ENCODE results near the gene NME3. TPM values are rescaled to one million over a fixed set of nuclear protein-coding genes. Genes with fewer than 3 reads are reported as not detected.

NME3 gene
- total RNA-seq, 1 experiment from 2014 or later, result 76.9 TPM

DNA sequence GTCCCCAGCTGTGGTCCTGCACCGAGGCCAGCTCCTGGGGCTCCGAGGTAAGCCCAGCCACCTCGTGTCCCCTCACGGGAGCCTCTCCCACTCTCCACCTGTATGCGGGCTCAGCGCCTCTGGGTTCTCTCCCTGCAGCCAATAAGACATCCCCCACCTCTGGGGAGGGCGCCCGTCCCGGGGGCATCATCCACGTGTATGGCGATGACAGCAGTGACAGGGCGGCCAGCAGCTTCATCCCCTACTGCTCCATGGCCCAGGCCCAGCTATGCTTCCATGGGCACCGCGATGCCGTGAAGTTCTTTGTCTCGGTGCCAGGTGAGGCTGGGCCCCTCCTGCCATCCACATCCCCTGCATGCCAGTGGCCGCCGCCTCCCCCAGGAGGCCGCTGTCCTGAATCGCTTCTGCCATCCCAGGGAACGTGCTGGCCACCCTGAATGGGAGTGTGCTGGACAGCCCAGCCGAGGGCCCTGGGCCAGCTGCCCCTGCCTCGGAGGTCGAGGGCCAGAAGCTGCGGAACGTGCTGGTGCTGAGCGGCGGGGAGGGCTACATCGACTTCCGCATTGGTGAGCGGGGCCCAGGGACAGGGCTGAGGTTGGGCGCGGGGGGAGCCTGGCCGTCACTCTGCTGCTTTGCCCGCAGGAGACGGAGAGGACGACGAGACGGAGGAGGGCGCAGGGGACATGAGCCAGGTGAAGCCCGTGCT, 3.1 kb downstream of the NME3 start:
- Histone ChIP-seq H2AK5ac (ENCODE audit: insufficient read length, low read length) (no peak overlapping the region), H2BK15ac (ENCODE audit: low read depth, low read length) (no peak overlapping the region), H2BK120ac (ENCODE audit: low read depth, low read length, poor library complexity, severe bottlenecking) (no peak overlapping the region), H3K4me2 (ENCODE audit: insufficient read depth, insufficient read length, low read length) (no peak overlapping the region), H3K4ac (ENCODE audit: low read depth, low read length) (no peak overlapping the region), H3K56ac (ENCODE audit: insufficient read length, low read depth, low read length) (no peak overlapping the region), H3K14ac (ENCODE audit: insufficient read depth, low read length) (no peak overlapping the region), H3K23me2 (ENCODE audit: insufficient read length, low read depth, low read length, poor library complexity, severe bottlenecking) (peaks cover 6% of the 10 kb centered on the region), H3K18ac (ENCODE audit: insufficient read length, low read depth, low read length) (no peak overlapping the region), H2BK5ac (ENCODE audit: insufficient read length, low read length) (no peak overlapping the region), H3K23ac (ENCODE audit: insufficient read length, low read depth, low read length) (no peak overlapping the region), H3K27ac (ENCODE audit: insufficient read length, low read depth, low read length) (no peak overlapping the region), H2AFZ (ENCODE audit: low read length) (no peak overlapping the region), H4K20me1 (ENCODE audit: control insufficient read depth, insufficient read depth, insufficient read length) (no peaks in the 10 kb centered on the region), H4K91ac (ENCODE audit: insufficient read length, low read depth, low read length) (no peak overlapping the region), H3K9me3 (ENCODE audit: control insufficient read depth, low read depth, low read length) (no peaks in the 10 kb centered on the region), H3T11ph (ENCODE audit: low read length) (no peak overlapping the region), H2BK20ac (ENCODE audit: low read depth, low read length, poor library complexity, severe bottlenecking) (no peak overlapping the region), H3K27me3 (ENCODE audit: insufficient read depth, low read length) (no peaks in the 10 kb centered on the region), H4K8ac (replicated peaks; ENCODE audit: insufficient read length, low read depth, low read length) (no peak overlapping the region), H3K9ac (ENCODE audit: extremely low read depth, insufficient read length, low read length) (no peak overlapping the region), H3K4me1 (ENCODE audit: insufficient read depth, low read length) (no peaks in the 10 kb centered on the region), H3K79me1 (ENCODE audit: insufficient read depth, low read depth, low read length, poor library complexity, severe bottlenecking) (no peaks in the 10 kb centered on the region), H3K79me2 (ENCODE audit: insufficient read depth, low read length) (no peaks in the 10 kb centered on the region; the same call in 1 of the 2 replicates), H2BK12ac (ENCODE audit: insufficient read length, low read depth, low read length) (no peak overlapping the region), H4K5ac (ENCODE audit: insufficient read length, low read depth, low read length) (no peak overlapping the region)
- no CpG with 5 or more reads among the region's 41 CpGs for WGBS (ENCODE audit: extremely low coverage, insufficient read length, low lambda C conversion rate)
- Mint-ChIP-seq H3K4me1 (peaks cover 3 to 14% of the 10 kb centered on the region in 2 experiments), H3K4me3 (no peak overlapping the region), H3K36me3 (ENCODE audit: insufficient read depth in 1 of 3, low read depth in 3 of 3) (peaks cover 11 to 37% (median 33%) of the 10 kb centered on the region in 3 experiments; a peak in 6 of 7 replicates), H3K9me3 (no peaks in the 10 kb centered on the region), H3K27ac (no peak overlapping the region), H3K27me3 (ENCODE audit: low read depth) (no peaks in the 10 kb centered on the region; the same call in 1 of the 2 replicates)
- DNase-seq, result no peak
- TF ChIP-seq, protein P1, sequence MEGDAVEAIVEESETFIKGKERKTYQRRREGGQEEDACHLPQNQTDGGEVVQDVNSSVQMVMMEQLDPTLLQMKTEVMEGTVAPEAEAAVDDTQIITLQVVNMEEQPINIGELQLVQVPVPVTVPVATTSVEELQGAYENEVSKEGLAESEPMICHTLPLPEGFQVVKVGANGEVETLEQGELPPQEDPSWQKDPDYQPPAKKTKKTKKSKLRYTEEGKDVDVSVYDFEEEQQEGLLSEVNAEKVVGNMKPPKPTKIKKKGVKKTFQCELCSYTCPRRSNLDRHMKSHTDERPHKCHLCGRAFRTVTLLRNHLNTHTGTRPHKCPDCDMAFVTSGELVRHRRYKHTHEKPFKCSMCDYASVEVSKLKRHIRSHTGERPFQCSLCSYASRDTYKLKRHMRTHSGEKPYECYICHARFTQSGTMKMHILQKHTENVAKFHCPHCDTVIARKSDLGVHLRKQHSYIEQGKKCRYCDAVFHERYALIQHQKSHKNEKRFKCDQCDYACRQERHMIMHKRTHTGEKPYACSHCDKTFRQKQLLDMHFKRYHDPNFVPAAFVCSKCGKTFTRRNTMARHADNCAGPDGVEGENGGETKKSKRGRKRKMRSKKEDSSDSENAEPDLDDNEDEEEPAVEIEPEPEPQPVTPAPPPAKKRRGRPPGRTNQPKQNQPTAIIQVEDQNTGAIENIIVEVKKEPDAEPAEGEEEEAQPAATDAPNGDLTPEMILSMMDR (conservative IDR thresholded peaks at IDR 0.05), result no peak

All from H9 (cell line).